HG03520 (cell line): Measurements from ENCODE around the gene RXFP1.
"Not testable (repeated sequence)": the region's sequence is repeated elsewhere in the genome, so short reads cannot be mapped to it uniquely, and the experiment has no call there.

Experiments used
- ATAC-seq: cut with Tn5 transposase; IDR thresholded peaks from one replicate; pipeline ENCODE4 v1.9.1; 2021; ENCODE audit warnings: mild to moderate bottlenecking, moderate library complexity; ENCODE audit not compliant: unreplicated experiment

The RXFP1 gene

GRCh38 chr4:158606969-158607368 is 85.3 kb downstream of the RXFP1 start:
- no peak for ATAC-seq

GRCh38 chr4:158609116-158609515 is 87.4 kb downstream of the RXFP1 start:
- ATAC-seq, result no peak

- ATAC-seq, result peak; percentile 89
Observed at GRCh38 chr4:158610790-158611189, 89.1 kb downstream of the RXFP1 start.

- ATAC-seq, result no peak
Observed at GRCh38 chr4:158613046-158613445, 91.4 kb downstream of the RXFP1 start.

GRCh38 chr4:158617956-158618355 is 96.3 kb downstream of the RXFP1 start:
- no peak for ATAC-seq

- peak; percentile 41 for ATAC-seq
Observed at GRCh38 chr4:158621729-158622128, 100.0 kb downstream of the RXFP1 start.

- ATAC-seq, result no peak
Observed at GRCh38 chr4:158622251-158622650, 100.6 kb downstream of the RXFP1 start.

GRCh38 chr4:158624889-158625478 is 103.3 kb downstream of the RXFP1 start:
- ATAC-seq, result peak; percentile 93

- ATAC-seq, result no peak
Observed at GRCh38 chr4:158625544-158625943, 103.9 kb downstream of the RXFP1 start.

GRCh38 chr4:158630893-158631292 is 109.2 kb downstream of the RXFP1 start:
- no peak for ATAC-seq

- ATAC-seq, result no peak
Observed at GRCh38 chr4:158636619-158637018, 114.9 kb downstream of the RXFP1 start.

GRCh38 chr4:158644356-158644755 is 122.7 kb downstream of the RXFP1 start:
- ATAC-seq, result no peak

- ATAC-seq, result no peak
Observed at GRCh38 chr4:158644760-158645159, 123.1 kb downstream of the RXFP1 start.

- no peak for ATAC-seq
Observed at GRCh38 chr4:158649111-158649680, 127.5 kb downstream of the RXFP1 start.

GRCh38 chr4:158652920-158653319 is 131.2 kb downstream of the RXFP1 start:
- ATAC-seq, result no peak

GRCh38 chr4:158656439-158656838 is 134.8 kb downstream of the RXFP1 start:
- no peak for ATAC-seq

GRCh38 chr4:158657291-158657690 is 135.6 kb downstream of the RXFP1 start:
- no peak for ATAC-seq

GRCh38 chr4:158663255-158663654 is 141.6 kb downstream of the RXFP1 start:
- not testable (repeated sequence) for ATAC-seq

- ATAC-seq, result not testable (repeated sequence)
Observed at GRCh38 chr4:158663707-158664625, 142.3 kb downstream of the RXFP1 start.

- no peak for ATAC-seq
Observed at GRCh38 chr4:158664806-158665205, 143.1 kb downstream of the RXFP1 start.

- ATAC-seq, result no peak
Observed at GRCh38 chr4:158666892-158667291, 145.2 kb downstream of the RXFP1 start.

GRCh38 chr4:158667651-158668198 is 146.0 kb downstream of the RXFP1 start:
- ATAC-seq, result no peak
